ENCODE data around the gene NUP50. TPM values are rescaled to one million over a fixed set of nuclear protein-coding genes. Genes with fewer than 3 reads are reported as not detected.

The NUP50 gene
- total and polyA plus RNA-seq, 2 of the 13 experiments (the other 11 are each of a cell fraction or from before 2014, with no cell fraction given), result 14.2 to 52.4 TPM

DNA sequence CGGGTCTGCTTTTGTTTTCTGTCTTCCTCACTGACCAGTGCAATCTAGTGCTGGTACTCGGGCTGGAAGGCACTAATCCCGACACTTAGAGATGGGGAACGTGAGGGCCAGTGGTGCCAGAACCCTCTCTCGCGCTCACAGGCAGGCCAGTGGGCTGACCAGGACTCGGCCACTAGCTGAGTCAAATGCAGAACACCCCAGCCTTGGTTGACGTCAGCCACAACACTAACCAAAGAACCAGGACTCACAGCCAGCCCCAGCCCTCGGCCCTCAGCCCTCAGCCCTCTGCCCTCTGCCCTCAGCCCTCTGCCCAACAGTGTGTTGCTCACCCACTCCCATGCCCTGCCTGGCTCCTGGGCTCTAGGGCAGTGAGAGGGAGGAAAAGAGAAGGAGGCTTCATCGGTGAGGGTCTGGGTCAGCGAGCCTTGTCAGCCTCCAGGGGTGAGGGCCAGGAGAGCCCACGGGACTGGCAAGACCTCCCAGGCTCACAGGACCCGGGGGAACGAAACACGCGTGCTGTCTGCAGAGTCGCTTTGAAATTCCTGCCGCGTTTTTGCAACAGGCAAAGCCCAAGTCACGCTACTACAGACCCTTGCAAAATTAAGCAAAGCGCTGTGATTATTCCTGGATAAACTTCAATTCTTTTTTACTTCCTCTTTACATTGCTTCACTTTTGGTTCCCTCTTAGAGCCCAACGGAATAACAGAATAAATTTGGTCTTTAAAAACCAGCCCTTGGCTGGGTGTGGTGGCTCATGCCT is 49.4 kb downstream of the NUP50 start:
- H3K79me2 ChIP-seq (ENCODE audit: insufficient read depth, low read length), result peaks cover 13% of the 10 kb centered on the region
- DNase-seq (ENCODE audit: low spot score) (no peak), ATAC-seq (no peak), FAIRE-seq (no peak)
- no peaks in the 10 kb centered on the region for H3K27me3 ChIP-seq (ENCODE audit: control insufficient read depth in 1 of 2, insufficient read depth in 2 of 2, low read length in 2 of 2)
- in situ Hi-C loops (cut with HindIII; ENCODE audit: extremely low pct_ligation_motif_present, low pct_unique_long_range_greater_than_20kb), result no loop called here
- intact Hi-C loops (cut with micrococcal nuclease; ENCODE audit: unreplicated experiment), result no loop called here
- ChIA-PET POLR2A (no interaction called here), CTCF (ENCODE audit: low intra/inter-chr PET ratio, low total read pairs) (no interaction called here)
- H3K4me3 ChIP-seq (replicated peaks in 1 of 3; ENCODE audit: insufficient read depth in 1 of 3, low read depth in 2 of 3, low read length in 3 of 3), result no peak overlapping the region
- peaks cover 5 to 8% of the 10 kb centered on the region in 2 experiments; a peak in 2 of 5 replicates for H3K36me3 ChIP-seq (replicated peaks in 1 of 2; ENCODE audit: control insufficient read depth in 1 of 2, insufficient read depth in 2 of 2, low read length in 2 of 2)
- H3K27ac ChIP-seq (ENCODE audit: extremely low read length, insufficient read depth, low read length), result no peak overlapping the region
- no peak overlapping the region for H2AFZ ChIP-seq (ENCODE audit: low read length)
- peaks cover 17% of the 10 kb centered on the region; the same call in 1 of the 2 replicates for H4K20me1 ChIP-seq (ENCODE audit: insufficient read depth, low read length)
- no TSS peak for BruUV-seq (replicated peaks)
- no peak overlapping the region for H3K4me2 ChIP-seq (ENCODE audit: low read depth, low read length)
- H3K9ac ChIP-seq (ENCODE audit: insufficient read depth, low read depth, low read length), result no peak overlapping the region
- 95% methylated on average over 20 of the region's 22 CpGs for WGBS (ENCODE audit: low lambda C conversion rate)
- no peaks in the 10 kb centered on the region for H3K9me3 ChIP-seq (ENCODE audit: low read length)
- H3K4me1 ChIP-seq (ENCODE audit: insufficient read depth, low read length), result peaks cover 16% of the 10 kb centered on the region; the same call in 1 of the 2 replicates
- TF ChIP-seq SMAD1 (CRISPR knock-in tag; IDR thresholded peaks at IDR 0.05; ENCODE audit: borderline replicate concordance, low read depth), result no peak
- TF ChIP-seq ZNF331 (CRISPR knock-in tag; IDR thresholded peaks at IDR 0.05), result no peak
- TF ChIP-seq MEF2D (CRISPR knock-in tag; IDR thresholded peaks at IDR 0.05), result no peak
- TF ChIP-seq, protein P1, sequence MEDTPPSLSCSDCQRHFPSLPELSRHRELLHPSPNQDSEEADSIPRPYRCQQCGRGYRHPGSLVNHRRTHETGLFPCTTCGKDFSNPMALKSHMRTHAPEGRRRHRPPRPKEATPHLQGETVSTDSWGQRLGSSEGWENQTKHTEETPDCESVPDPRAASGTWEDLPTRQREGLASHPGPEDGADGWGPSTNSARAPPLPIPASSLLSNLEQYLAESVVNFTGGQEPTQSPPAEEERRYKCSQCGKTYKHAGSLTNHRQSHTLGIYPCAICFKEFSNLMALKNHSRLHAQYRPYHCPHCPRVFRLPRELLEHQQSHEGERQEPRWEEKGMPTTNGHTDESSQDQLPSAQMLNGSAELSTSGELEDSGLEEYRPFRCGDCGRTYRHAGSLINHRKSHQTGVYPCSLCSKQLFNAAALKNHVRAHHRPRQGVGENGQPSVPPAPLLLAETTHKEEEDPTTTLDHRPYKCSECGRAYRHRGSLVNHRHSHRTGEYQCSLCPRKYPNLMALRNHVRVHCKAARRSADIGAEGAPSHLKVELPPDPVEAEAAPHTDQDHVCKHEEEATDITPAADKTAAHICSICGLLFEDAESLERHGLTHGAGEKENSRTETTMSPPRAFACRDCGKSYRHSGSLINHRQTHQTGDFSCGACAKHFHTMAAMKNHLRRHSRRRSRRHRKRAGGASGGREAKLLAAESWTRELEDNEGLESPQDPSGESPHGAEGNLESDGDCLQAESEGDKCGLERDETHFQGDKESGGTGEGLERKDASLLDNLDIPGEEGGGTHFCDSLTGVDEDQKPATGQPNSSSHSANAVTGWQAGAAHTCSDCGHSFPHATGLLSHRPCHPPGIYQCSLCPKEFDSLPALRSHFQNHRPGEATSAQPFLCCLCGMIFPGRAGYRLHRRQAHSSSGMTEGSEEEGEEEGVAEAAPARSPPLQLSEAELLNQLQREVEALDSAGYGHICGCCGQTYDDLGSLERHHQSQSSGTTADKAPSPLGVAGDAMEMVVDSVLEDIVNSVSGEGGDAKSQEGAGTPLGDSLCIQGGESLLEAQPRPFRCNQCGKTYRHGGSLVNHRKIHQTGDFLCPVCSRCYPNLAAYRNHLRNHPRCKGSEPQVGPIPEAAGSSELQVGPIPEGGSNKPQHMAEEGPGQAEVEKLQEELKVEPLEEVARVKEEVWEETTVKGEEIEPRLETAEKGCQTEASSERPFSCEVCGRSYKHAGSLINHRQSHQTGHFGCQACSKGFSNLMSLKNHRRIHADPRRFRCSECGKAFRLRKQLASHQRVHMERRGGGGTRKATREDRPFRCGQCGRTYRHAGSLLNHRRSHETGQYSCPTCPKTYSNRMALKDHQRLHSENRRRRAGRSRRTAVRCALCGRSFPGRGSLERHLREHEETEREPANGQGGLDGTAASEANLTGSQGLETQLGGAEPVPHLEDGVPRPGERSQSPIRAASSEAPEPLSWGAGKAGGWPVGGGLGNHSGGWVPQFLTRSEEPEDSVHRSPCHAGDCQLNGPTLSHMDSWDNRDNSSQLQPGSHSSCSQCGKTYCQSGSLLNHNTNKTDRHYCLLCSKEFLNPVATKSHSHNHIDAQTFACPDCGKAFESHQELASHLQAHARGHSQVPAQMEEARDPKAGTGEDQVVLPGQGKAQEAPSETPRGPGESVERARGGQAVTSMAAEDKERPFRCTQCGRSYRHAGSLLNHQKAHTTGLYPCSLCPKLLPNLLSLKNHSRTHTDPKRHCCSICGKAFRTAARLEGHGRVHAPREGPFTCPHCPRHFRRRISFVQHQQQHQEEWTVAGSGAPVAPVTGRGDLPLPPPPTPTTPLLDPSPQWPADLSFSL (CRISPR knock-in tag; IDR thresholded peaks at IDR 0.05), result no peak
- no peak for TF ChIP-seq MED1 (CRISPR knock-in tag; IDR thresholded peaks at IDR 0.05)
- TF ChIP-seq ZNF790 (CRISPR knock-in tag; IDR thresholded peaks at IDR 0.05; ENCODE audit: borderline replicate concordance), result no peak
- no peak for TF ChIP-seq ZNF510 (CRISPR knock-in tag; IDR thresholded peaks at IDR 0.05; ENCODE audit: low read depth)
- TF ChIP-seq SNAPC2 (CRISPR knock-in tag; IDR thresholded peaks at IDR 0.05), result no peak
- no peak for TF ChIP-seq ZNF3 (CRISPR knock-in tag; IDR thresholded peaks at IDR 0.05)
- TF ChIP-seq, protein P2, sequence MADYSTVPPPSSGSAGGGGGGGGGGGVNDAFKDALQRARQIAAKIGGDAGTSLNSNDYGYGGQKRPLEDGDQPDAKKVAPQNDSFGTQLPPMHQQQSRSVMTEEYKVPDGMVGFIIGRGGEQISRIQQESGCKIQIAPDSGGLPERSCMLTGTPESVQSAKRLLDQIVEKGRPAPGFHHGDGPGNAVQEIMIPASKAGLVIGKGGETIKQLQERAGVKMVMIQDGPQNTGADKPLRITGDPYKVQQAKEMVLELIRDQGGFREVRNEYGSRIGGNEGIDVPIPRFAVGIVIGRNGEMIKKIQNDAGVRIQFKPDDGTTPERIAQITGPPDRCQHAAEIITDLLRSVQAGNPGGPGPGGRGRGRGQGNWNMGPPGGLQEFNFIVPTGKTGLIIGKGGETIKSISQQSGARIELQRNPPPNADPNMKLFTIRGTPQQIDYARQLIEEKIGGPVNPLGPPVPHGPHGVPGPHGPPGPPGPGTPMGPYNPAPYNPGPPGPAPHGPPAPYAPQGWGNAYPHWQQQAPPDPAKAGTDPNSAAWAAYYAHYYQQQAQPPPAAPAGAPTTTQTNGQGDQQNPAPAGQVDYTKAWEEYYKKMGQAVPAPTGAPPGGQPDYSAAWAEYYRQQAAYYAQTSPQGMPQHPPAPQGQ (CRISPR knock-in tag; IDR thresholded peaks at IDR 0.05; ENCODE audit: borderline replicate concordance), result no peak
- no peak for TF ChIP-seq ZNF501 (CRISPR knock-in tag; IDR thresholded peaks at IDR 0.05)
- no peak for TF ChIP-seq HNRNPLL (IDR thresholded peaks at IDR 0.05; ENCODE audit: low read depth, low read length, poor library complexity, severe bottlenecking)
- no peak for TF ChIP-seq RFX1 (IDR thresholded peaks at IDR 0.05)
- no peak for TF ChIP-seq CENPT (CRISPR knock-in tag; IDR thresholded peaks at IDR 0.05; ENCODE audit: low read depth)
- no peak for TF ChIP-seq ZNF354B (CRISPR knock-in tag; IDR thresholded peaks at IDR 0.05)
- no peak for TF ChIP-seq ZC3H4 (CRISPR knock-in tag; IDR thresholded peaks at IDR 0.05; ENCODE audit: borderline replicate concordance)
- TF ChIP-seq ZC3H13 (CRISPR knock-in tag; IDR thresholded peaks at IDR 0.05), result no peak
- no peak for TF ChIP-seq DR1 (CRISPR knock-in tag; IDR thresholded peaks at IDR 0.05)
